ENCODE results near the gene CCSER2.
A peak's percentile ranks its signal among the peaks of the same experiment; 100 is the strongest.
"Not testable (repeated sequence)": the region's sequence is repeated elsewhere in the genome, so short reads cannot be mapped to it uniquely, and the experiment has no call there.

The CCSER2 gene

GRCh38 chr10:84347575-84348002 lies 19.2 kb downstream of the CCSER2 start:
- DNase-seq (ENCODE audit: low read depth), result not testable (repeated sequence)

GRCh38 chr10:84348447-84348846 lies 20.1 kb downstream of the CCSER2 start:
- no peak for DNase-seq (ENCODE audit: low read depth)

GRCh38 chr10:84348860-84349259 lies 20.5 kb downstream of the CCSER2 start:
- DNase-seq (ENCODE audit: low read depth), result no peak

GRCh38 chr10:84352251-84352842 lies 24.0 kb downstream of the CCSER2 start:
- peak; percentile 52 for DNase-seq (ENCODE audit: low read depth)

- no peak for DNase-seq (ENCODE audit: low read depth)
Measured at GRCh38 chr10:84353052-84353803, 24.8 kb downstream of the CCSER2 start.

GRCh38 chr10:84354623-84355022 lies 26.2 kb downstream of the CCSER2 start:
- no peak for DNase-seq (ENCODE audit: low read depth)

GRCh38 chr10:84355106-84355505 lies 26.7 kb downstream of the CCSER2 start:
- DNase-seq (ENCODE audit: low read depth), result no peak

GRCh38 chr10:84356928-84357327 lies 28.5 kb downstream of the CCSER2 start:
- no peak for DNase-seq (ENCODE audit: low read depth)

- DNase-seq (ENCODE audit: low read depth), result no peak
Measured at GRCh38 chr10:84358743-84359142, 30.4 kb downstream of the CCSER2 start.

- no peak for DNase-seq (ENCODE audit: low read depth)
Measured at GRCh38 chr10:84360637-84361365, 32.4 kb downstream of the CCSER2 start.

GRCh38 chr10:84365335-84365881 lies 37.0 kb downstream of the CCSER2 start:
- DNase-seq (ENCODE audit: low read depth), result no peak

GRCh38 chr10:84366041-84366440 lies 37.7 kb downstream of the CCSER2 start:
- DNase-seq (ENCODE audit: low read depth), result no peak

- no peak for DNase-seq (ENCODE audit: low read depth)
Measured at GRCh38 chr10:84367256-84367655, 38.9 kb downstream of the CCSER2 start.

GRCh38 chr10:84368828-84369227 lies 40.4 kb downstream of the CCSER2 start:
- no peak for DNase-seq (ENCODE audit: low read depth)

GRCh38 chr10:84370283-84370682 lies 41.9 kb downstream of the CCSER2 start:
- DNase-seq (ENCODE audit: low read depth), result no peak

GRCh38 chr10:84371944-84372343 lies 43.6 kb downstream of the CCSER2 start:
- DNase-seq (ENCODE audit: low read depth), result no peak

GRCh38 chr10:84373000-84373399 lies 44.6 kb downstream of the CCSER2 start:
- no peak for DNase-seq (ENCODE audit: low read depth)

GRCh38 chr10:84374455-84374854 lies 46.1 kb downstream of the CCSER2 start:
- no peak for DNase-seq (ENCODE audit: low read depth)

GRCh38 chr10:84375011-84375410 lies 46.6 kb downstream of the CCSER2 start:
- no peak for DNase-seq (ENCODE audit: low read depth)

GRCh38 chr10:84375881-84376280 lies 47.5 kb downstream of the CCSER2 start:
- DNase-seq (ENCODE audit: low read depth), result no peak

- DNase-seq (ENCODE audit: low read depth), result no peak
Measured at GRCh38 chr10:84388148-84388547, 59.8 kb downstream of the CCSER2 start.

GRCh38 chr10:84390364-84390763 lies 62.0 kb downstream of the CCSER2 start:
- DNase-seq (ENCODE audit: low read depth), result no peak

GRCh38 chr10:84391326-84391725 lies 62.9 kb downstream of the CCSER2 start:
- no peak for DNase-seq (ENCODE audit: low read depth)
